Neural progenitor cell (in vitro differentiated cells): ENCODE results near the gene NTN5.

Source experiments
- CTCF ChIP-seq: fragments of 200-600 bp; sonication (generic); IDR thresholded peaks from 2 replicates; pipeline ENCODE4 v1.5.1; 2017; ENCODE audit warnings: antibody characterized with exemption, mild to moderate bottlenecking
- EZH2 ChIP-seq: fragments of 200-600 bp; sonication (generic); IDR thresholded peaks from 2 replicates; pipeline ENCODE4 v1.6.1; 2017; ENCODE audit warnings: antibody characterized with exemption, mild to moderate bottlenecking, moderate library complexity

- TF ChIP-seq CTCF (no peak), EZH2 (no peak)
Measured at GRCh38 chr19:48650974-48651682, 21.7 kb downstream of the NTN5 start.
